Liver (tissue), 3 donors: ENCODE results near the gene ASXL2.

Source experiments
- FOXA1 ChIP-seq: IDR thresholded peaks from 2 replicates; pipeline ENCODE4 v1.6.1; 2016; ENCODE audit warnings: antibody characterized with exemption
- GABPA ChIP-seq, 2 donors: IDR thresholded peaks in 1 of 2; conservative IDR thresholded peaks in 1 of 2; 2 replicates each; pipeline ENCODE4 v1.6.1; 2016; ENCODE audit warnings: antibody characterized with exemption in 2 of 2, mild to moderate bottlenecking in 1 of 2, moderate library complexity in 1 of 2
- RAD21 ChIP-seq, 2 donors: IDR thresholded peaks; 2 replicates each; pipeline ENCODE4 v1.6.1; 2016; ENCODE audit warnings: antibody characterized with exemption in 2 of 2, mild to moderate bottlenecking in 2 of 2
- RXRA ChIP-seq, 2 donors: IDR thresholded peaks; 2 replicates each; pipeline ENCODE4 v1.6.1; 2017 to 2018; ENCODE audit warnings: antibody characterized with exemption in 2 of 2, mild to moderate bottlenecking in 1 of 2
- SP1 ChIP-seq: IDR thresholded peaks from 2 replicates; pipeline ENCODE4 v1.6.1; 2018; ENCODE audit warnings: antibody characterized with exemption, mild to moderate bottlenecking
- TAF1 ChIP-seq: conservative IDR thresholded peaks from 2 replicates; pipeline ENCODE4 v1.6.1; 2016; ENCODE audit warnings: antibody characterized with exemption, mild to moderate bottlenecking
- TF ChIP-seq, protein P1 (sequence below): fragments of 150-350 bp; IDR thresholded peaks from 2 replicates; pipeline ENCODE4 v1.5.1; 2017; ENCODE audit warnings: improper control_type of control experiment, low read depth, low read length; ENCODE audit not compliant: missing input control
- TF ChIP-seq, protein P2 (sequence below): IDR thresholded peaks from 2 replicates; pipeline ENCODE4 v1.6.1; 2016; ENCODE audit warnings: antibody characterized with exemption, mild to moderate bottlenecking
- TF ChIP-seq, protein P3 (sequence below): IDR thresholded peaks from 2 replicates; pipeline ENCODE4 v1.6.1; 2016; ENCODE audit warnings: antibody characterized with exemption
- TF ChIP-seq, protein P4 (sequence below): IDR thresholded peaks from 2 replicates; pipeline ENCODE4 v1.6.1; 2016; ENCODE audit warnings: antibody characterized with exemption
- TF ChIP-seq, protein P5 (sequence below): IDR thresholded peaks from 2 replicates; pipeline ENCODE4 v1.6.1; 2016; ENCODE audit warnings: antibody characterized with exemption
- donor health status: healthy.
- donor health status: healthy.

DNA sequence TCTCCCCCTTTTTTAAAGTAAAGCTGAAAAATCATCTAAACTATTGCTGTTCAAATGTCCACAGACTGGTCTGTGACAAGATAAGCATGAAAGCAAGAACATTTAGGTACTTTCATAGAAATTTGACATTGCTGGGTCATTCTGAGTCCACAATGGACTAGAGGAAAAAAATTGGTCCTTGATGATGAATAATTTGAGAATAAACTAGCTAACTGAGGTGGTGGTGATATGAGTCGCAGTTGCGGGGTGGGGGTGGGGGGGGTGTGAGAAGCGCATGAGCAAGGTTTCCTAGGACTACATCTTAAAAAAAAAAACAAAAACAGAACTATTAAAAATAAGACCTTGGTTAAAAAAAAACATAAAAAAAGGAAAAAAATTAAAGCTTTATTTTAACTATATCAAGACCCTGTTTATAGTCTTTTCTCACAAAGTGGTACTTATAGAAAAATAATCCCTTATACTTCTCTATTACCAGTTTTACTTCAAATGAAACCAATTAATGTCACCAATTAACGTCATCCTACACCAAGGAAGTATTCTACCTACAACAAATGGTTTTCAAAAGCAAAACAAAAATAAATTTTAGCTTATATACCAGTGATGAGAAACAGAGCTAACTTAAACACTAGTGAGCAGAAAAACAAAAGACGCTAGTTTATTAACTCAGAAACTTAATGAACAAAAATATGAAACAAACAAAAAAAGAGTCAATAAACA is 88.1 kb downstream of the ASXL2 start:
- no peak for TF ChIP-seq RXRA (IDR thresholded peaks at IDR 0.05)
- TF ChIP-seq, protein P1, sequence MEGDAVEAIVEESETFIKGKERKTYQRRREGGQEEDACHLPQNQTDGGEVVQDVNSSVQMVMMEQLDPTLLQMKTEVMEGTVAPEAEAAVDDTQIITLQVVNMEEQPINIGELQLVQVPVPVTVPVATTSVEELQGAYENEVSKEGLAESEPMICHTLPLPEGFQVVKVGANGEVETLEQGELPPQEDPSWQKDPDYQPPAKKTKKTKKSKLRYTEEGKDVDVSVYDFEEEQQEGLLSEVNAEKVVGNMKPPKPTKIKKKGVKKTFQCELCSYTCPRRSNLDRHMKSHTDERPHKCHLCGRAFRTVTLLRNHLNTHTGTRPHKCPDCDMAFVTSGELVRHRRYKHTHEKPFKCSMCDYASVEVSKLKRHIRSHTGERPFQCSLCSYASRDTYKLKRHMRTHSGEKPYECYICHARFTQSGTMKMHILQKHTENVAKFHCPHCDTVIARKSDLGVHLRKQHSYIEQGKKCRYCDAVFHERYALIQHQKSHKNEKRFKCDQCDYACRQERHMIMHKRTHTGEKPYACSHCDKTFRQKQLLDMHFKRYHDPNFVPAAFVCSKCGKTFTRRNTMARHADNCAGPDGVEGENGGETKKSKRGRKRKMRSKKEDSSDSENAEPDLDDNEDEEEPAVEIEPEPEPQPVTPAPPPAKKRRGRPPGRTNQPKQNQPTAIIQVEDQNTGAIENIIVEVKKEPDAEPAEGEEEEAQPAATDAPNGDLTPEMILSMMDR: no peak
- no peak for TF ChIP-seq TAF1
- TF ChIP-seq, protein P2, sequence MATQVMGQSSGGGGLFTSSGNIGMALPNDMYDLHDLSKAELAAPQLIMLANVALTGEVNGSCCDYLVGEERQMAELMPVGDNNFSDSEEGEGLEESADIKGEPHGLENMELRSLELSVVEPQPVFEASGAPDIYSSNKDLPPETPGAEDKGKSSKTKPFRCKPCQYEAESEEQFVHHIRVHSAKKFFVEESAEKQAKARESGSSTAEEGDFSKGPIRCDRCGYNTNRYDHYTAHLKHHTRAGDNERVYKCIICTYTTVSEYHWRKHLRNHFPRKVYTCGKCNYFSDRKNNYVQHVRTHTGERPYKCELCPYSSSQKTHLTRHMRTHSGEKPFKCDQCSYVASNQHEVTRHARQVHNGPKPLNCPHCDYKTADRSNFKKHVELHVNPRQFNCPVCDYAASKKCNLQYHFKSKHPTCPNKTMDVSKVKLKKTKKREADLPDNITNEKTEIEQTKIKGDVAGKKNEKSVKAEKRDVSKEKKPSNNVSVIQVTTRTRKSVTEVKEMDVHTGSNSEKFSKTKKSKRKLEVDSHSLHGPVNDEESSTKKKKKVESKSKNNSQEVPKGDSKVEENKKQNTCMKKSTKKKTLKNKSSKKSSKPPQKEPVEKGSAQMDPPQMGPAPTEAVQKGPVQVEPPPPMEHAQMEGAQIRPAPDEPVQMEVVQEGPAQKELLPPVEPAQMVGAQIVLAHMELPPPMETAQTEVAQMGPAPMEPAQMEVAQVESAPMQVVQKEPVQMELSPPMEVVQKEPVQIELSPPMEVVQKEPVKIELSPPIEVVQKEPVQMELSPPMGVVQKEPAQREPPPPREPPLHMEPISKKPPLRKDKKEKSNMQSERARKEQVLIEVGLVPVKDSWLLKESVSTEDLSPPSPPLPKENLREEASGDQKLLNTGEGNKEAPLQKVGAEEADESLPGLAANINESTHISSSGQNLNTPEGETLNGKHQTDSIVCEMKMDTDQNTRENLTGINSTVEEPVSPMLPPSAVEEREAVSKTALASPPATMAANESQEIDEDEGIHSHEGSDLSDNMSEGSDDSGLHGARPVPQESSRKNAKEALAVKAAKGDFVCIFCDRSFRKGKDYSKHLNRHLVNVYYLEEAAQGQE: no peak
- no peak for TF ChIP-seq GABPA (IDR thresholded peaks at IDR 0.05 in 1 of 2, conservative IDR thresholded peaks at IDR 0.05 in 1 of 2)
- TF ChIP-seq FOXA1: no peak
- TF ChIP-seq, protein P3, sequence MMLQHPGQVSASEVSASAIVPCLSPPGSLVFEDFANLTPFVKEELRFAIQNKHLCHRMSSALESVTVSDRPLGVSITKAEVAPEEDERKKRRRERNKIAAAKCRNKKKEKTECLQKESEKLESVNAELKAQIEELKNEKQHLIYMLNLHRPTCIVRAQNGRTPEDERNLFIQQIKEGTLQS: no peak
- no peak for TF ChIP-seq RAD21 (IDR thresholded peaks at IDR 0.05)
- no peak for TF ChIP-seq SP1
- TF ChIP-seq, protein P4, sequence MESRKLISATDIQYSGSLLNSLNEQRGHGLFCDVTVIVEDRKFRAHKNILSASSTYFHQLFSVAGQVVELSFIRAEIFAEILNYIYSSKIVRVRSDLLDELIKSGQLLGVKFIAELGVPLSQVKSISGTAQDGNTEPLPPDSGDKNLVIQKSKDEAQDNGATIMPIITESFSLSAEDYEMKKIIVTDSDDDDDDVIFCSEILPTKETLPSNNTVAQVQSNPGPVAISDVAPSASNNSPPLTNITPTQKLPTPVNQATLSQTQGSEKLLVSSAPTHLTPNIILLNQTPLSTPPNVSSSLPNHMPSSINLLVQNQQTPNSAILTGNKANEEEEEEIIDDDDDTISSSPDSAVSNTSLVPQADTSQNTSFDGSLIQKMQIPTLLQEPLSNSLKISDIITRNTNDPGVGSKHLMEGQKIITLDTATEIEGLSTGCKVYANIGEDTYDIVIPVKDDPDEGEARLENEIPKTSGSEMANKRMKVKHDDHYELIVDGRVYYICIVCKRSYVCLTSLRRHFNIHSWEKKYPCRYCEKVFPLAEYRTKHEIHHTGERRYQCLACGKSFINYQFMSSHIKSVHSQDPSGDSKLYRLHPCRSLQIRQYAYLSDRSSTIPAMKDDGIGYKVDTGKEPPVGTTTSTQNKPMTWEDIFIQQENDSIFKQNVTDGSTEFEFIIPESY: no peak
- TF ChIP-seq, protein P5, sequence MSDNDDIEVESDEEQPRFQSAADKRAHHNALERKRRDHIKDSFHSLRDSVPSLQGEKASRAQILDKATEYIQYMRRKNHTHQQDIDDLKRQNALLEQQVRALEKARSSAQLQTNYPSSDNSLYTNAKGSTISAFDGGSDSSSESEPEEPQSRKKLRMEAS: no peak
